Right ventricle myocardium superior (tissue), 1 donor: ENCODE measurements around the gene BRDT. TPM values are rescaled to one million over a fixed set of nuclear protein-coding genes. Genes with fewer than 3 reads are reported as not detected.

ENCODE experiments used
- ATAC-seq: fragments of 200-7000 bp; cut with Tn5 transposase; one replicate; pipeline ENCODE4 v1.9.1; 2020; ENCODE audit warnings: mild to moderate bottlenecking; ENCODE audit not compliant: poor library complexity
- DNase-seq: peaks from one replicate; pipeline ENCODE4 v3.0.0-alpha.2; 2020
- intact Hi-C: fragments of 100-400 bp; cut with DNase I; formaldehyde crosslinking; loops from one replicate; pipeline ENCODE4 v1.11.2; 2022
- long read RNA-seq: library from polyadenylated mRNA; unstranded; transcript quantifications from one replicate; pipeline ENCODE4 v2.0.0, GENCODE V29; 2021
- total RNA-seq: library from RNA; stranded (reverse); fragmentation: NEBNext Ultra II Directional; extraction: Animal tissue kit (Norgen Biotek cat#: 25700); gene quantifications from one replicate; pipeline ENCODE4 v1.2.1, GENCODE V29; 2021
- donor health status: DM: no; HTN: yes; CAD: no; lungs with severe emphysema.

The BRDT gene
- not detected for total RNA-seq
- long read RNA-seq, result 0 reads

GRCh38 chr1:91949356-91949699 lies at the start of gene BRDT:
Gene BRDT (plus strand): TSS chr1:91949401. CDS start chr1:91962755, 13,354 bp downstream.
- no peak for ATAC-seq

GRCh38 chr1:91900562-91900961 lies 48.6 kb upstream of the BRDT start:
- no peak for DNase-seq
- ATAC-seq, result no peak
- intact Hi-C loops, result no loop called here

More at GRCh38 chr1:91949356-91949699, at the start of gene BRDT:
- intact Hi-C loops, result no loop called here
- no peak for DNase-seq

DNA sequence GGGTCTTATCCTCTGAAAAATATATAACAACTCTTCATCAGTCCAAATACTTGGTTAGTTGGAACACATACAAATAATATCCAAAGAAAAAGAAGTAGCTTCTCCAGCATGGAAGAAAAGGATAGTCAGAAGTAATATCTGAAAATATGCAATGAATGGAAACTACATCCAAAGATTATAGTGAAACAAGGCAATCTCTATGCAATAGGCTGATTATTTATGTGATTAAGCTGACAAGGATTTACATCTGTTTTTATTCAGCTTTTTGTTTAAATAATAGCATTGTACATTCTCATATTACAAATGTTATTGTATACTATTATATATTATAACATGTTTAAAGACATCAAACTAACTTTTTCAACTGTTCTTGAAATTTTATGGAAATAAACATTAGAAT lies 48.0 kb upstream of the BRDT start:
- no peak for ATAC-seq
- intact Hi-C loops, result no loop called here
- no peak for DNase-seq

GRCh38 chr1:91912266-91912665 lies 36.9 kb upstream of the BRDT start:
- intact Hi-C loops, result no loop called here
- ATAC-seq, result no peak

DNA sequence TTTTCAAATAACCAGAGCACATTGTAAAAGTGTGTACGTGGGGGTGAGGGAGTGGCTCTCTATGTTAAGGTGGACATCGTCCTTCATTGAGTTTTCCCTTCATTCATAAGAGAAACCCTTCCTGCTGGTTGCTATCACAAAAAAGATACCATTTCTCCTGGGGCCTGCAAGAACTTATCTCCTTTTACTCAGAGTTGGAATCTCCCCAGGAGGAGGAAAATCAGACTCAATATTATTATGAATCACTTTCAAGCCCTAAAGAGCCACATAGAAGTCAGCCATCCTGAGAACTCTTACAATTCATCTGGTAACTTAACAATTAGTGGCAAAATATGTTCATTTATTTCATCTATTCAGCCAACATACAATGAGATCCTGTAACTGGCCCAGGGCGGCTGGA lies 36.2 kb upstream of the BRDT start:
- intact Hi-C loops, result no loop called here
- DNase-seq (no peak), ATAC-seq (no peak)

More at GRCh38 chr1:91912266-91912665, 36.9 kb upstream of the BRDT start:
- no peak for DNase-seq

GRCh38 chr1:91916046-91916445 lies 33.2 kb upstream of the BRDT start:
- intact Hi-C loops, result no loop called here
- no peak for ATAC-seq
- no peak for DNase-seq

DNA sequence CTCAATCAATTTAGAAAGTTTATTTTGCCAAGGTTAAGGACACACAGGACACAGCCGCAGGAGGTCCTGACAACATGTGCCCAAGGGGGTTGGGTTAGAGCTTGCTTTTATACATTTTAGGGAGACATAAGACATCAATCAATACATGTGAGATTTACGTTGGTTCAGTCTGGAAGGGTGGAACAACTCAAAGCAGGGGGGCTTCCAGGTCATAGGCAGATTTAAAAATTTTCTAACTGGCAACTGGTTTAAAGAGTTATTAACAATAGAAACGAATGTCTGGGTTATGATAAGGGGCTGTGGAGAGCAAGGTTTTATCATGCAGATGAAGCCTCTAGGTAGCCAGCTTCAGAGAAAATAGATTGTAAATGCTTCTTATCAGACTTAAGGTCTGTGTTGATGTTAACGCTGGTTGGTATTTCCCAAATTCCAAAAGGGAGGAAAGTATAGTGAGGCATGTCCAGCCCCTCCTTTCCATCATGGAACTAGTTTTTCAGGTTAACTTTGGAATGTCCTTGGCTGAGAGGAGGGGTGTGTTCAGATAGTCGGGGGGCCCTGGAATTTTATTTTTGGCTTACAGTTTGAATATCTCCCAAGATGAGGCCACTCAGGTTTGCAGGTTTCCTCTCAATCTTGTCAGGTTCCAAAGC lies 32.3 kb upstream of the BRDT start:
- DNase-seq (no peak), ATAC-seq (no peak)
- intact Hi-C loops, result no loop called here

GRCh38 chr1:91919962-91920361 lies 29.2 kb upstream of the BRDT start:
- DNase-seq (no peak), ATAC-seq (no peak)
- intact Hi-C loops, result loop anchor here (10.0 kb wide), 1 partner anchor 375 kb away; the partner anchor contains the start of genes GLMN and RPAP2

DNA sequence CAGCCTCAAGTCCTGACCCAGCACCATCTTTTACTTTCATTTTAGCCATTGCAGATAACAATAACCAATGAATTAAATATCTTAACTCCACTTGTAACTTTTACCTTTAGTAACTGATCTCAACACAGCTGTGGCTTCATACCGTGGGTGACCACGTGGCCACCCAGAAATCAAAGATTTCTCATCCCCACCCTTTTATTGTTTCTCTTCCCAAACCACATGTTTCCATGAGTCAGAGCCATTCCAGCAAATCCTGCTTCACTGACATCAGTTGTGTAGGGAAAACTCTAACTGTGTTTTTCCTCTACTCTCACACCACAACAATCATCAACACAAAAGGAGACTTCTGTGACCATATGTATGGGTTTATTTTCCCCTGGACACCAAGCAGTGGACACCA lies 25.1 kb upstream of the BRDT start:
- no peak for DNase-seq
- intact Hi-C loops, result loop anchor here (10.0 kb wide), 1 partner anchor 371 kb away; the partner anchor contains the start of genes GLMN and RPAP2
- no peak for ATAC-seq

- no peak for DNase-seq
- ATAC-seq, result no peak
- intact Hi-C loops, result loop anchor here (5.0 to 10.0 kb wide), 4 partner anchors 214 to 644 kb away; partner anchors contain the start of genes GLMN and RPAP2
These were observed 23.4 kb upstream of the BRDT start for GRCh38 chr1:91925644-91926435.

GRCh38 chr1:91928026-91928425 lies 21.2 kb upstream of the BRDT start:
- intact Hi-C loops, result loop anchor here (5.0 to 10.0 kb wide), 4 partner anchors 216 to 646 kb away; partner anchors contain the start of genes GLMN and RPAP2
- ATAC-seq (no peak), DNase-seq (no peak)

GRCh38 chr1:91929250-91929649 lies 20.0 kb upstream of the BRDT start:
- intact Hi-C loops, result loop anchor here (5.0 to 10.0 kb wide), 4 partner anchors 217 to 647 kb away; partner anchors contain the start of genes GLMN and RPAP2
- DNase-seq (no peak), ATAC-seq (peak; percentile 62)

GRCh38 chr1:91937613-91938012 lies 11.6 kb upstream of the BRDT start:
- no peak for ATAC-seq
- intact Hi-C loops, result no loop called here

GRCh38 chr1:91940496-91940895 lies 8.7 kb upstream of the BRDT start:
- intact Hi-C loops, result no loop called here
- ATAC-seq, result no peak
- no peak for DNase-seq

More at GRCh38 chr1:91937613-91938012, 11.6 kb upstream of the BRDT start:
- DNase-seq, result no peak

DNA sequence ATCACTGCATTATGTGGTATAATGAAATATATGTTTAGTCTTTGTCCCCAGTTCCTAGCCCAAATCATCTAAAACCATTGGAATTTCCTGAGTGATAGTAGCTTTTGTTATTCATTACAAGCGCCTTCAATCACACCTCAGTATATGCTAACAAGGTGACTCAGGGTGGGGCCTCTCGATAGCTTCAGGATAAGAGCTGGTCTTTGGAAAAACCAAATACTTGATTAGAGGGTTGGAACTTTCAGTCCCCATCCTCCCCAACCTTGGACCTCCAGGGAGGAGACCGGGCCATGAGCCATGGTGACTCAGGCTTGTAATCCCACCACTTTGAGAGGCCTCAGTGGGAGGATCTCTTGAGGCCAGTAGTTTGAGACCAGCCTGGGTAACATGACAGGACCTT lies 5.1 kb upstream of the BRDT start:
- no peak for DNase-seq
- intact Hi-C loops, result no loop called here
- ATAC-seq, result no peak

GRCh38 chr1:91948097-91948496 lies 1.1 kb upstream of the BRDT start:
- DNase-seq, result no peak
- intact Hi-C loops, result no loop called here
- ATAC-seq, result no peak

GRCh38 chr1:91948501-91949355 lies 473 bp upstream of the BRDT start:
- DNase-seq (no peak), ATAC-seq (no peak)
- intact Hi-C loops, result no loop called here

DNA sequence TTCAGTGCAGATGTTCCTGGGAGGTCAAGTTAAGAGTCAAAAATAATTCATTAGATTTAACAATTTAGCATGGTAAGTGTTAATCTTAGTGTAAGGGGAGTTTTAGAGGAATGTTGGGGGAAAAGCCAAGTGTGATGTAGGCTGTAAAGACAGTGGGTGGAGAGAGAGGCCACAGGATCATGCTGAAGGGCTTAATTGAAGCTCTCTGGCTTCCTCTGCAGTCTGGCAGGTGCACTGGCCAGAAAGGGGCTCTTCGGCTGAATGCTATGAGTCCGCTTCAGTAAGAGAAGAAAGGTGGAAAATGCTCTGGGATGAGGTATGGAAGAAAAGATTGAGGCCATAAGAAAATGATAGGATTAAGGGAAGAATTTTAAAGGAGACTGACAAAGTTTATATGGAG lies 3.0 kb downstream of the BRDT start:
- DNase-seq, result no peak
- intact Hi-C loops, result no loop called here
- no peak for ATAC-seq

DNA sequence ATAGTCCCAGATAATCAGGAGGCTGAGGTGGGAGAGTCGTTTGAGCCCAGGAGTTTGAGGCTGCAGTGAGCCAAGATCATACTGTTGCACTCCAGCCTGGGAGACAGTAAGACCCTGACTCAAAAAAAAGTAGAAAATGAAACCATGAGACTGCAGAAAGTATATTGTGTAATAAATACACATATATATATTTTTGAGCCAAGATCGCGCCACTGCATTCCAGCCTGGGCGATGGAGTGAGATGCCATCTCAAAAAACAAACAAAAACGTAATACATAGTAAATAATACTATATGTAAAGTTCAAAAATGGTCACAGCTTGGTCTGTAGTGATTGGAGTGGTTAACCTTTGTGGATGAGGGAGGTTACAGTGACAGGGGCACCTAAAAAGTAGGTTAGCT lies 9.7 kb downstream of the BRDT start:
- intact Hi-C loops, result no loop called here
- ATAC-seq (no peak), DNase-seq (no peak)
